GM19455 (cell line): ENCODE data around the gene RUNX2.

Experiments used
- ATAC-seq: cut with Tn5 transposase; IDR thresholded peaks from one replicate; pipeline ENCODE4 v1.9.1; 2021; ENCODE audit not compliant: unreplicated experiment

RUNX2 gene

GRCh38 chr6:45689926-45690615 is 361.9 kb downstream of the RUNX2 start:
- ATAC-seq: no peak

DNA sequence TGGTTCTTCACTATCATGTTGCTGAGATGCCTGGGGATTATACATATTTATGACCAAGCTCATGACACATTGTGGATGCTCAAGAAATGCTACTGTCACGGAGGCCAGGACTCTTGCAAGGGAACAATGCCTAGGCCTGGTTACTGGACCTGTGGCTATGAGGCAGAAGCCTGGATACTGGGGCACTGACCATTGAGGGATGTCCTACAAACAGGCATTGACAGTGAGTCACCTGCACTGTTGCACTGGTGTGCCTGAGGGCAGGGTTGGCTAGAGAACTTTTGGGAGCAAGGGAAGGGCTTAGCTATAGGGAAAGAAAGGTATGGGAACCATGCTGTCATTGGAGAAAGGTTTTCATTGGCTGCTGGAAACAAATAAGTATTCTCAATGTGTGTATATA is 362.7 kb downstream of the RUNX2 start:
- no peak for ATAC-seq

DNA sequence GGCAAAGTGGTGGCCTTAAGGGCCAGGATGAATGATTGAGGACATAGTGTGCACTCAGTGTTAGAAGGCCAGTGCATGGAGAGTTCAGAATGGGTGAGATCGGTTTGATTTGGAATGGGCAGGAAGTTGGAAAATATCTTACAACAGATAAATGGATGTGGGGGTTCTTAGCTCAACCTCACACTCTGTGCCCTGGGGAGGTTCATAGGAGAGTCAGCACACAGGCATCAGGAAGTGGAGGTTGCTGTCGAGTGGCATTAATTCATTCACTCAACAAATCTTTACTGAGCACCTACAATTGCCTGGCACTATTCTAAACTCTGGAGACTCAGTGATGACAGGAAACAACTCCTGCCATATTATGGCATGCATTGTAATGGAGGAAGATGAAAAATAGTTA is 363.3 kb downstream of the RUNX2 start:
- no peak for ATAC-seq

- no peak for ATAC-seq
Measured at GRCh38 chr6:45692021-45692420, 363.9 kb downstream of the RUNX2 start.

- no peak for ATAC-seq
Measured at GRCh38 chr6:45696738-45697137, 368.6 kb downstream of the RUNX2 start.

GRCh38 chr6:45697605-45698004 is 369.5 kb downstream of the RUNX2 start:
- peak; percentile 65 for ATAC-seq

GRCh38 chr6:45698046-45698445 is 369.9 kb downstream of the RUNX2 start:
- ATAC-seq: peak; percentile 12

- ATAC-seq: no peak
Measured at GRCh38 chr6:45699663-45700062, 371.5 kb downstream of the RUNX2 start.

DNA sequence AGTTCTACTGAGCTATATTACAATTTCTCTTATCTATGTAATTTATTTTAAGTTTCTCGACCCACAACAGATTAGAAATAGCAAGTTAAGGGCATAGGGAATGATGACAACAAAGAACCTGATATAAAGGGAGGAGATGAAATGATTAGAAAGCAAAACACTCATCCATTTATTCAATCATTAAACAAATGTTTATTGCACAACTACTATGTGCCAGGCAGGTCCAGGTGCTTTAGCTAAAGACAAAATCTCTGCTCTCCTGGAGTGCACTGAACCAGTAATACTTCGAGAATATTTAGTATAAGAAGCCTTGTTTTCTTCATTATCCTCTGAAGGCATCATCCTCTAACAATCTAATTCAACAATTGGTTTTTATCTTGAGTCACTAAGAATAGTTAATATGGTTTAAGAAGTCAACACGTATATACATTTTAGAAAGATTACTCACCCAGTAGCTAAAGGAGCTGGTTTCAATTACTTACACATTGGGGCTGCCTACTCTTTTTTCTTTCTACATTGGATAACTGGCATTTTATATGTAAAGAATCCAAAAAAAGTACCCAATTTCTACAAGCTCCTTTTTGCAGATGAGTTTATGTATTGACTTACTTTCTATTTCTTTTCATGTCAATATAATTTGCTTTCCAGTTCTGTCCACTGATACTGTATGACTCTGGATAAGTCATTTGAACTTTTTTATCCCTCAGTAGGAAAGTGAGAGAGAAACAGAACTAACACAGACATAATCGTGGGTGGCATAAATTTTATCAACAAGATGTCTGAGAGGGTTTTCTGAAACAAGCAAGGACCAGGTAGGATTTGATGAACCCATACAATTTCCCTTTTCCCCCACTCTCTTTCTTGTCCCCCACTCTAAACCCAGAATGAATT is 375.0 kb downstream of the RUNX2 start:
- no peak for ATAC-seq

DNA sequence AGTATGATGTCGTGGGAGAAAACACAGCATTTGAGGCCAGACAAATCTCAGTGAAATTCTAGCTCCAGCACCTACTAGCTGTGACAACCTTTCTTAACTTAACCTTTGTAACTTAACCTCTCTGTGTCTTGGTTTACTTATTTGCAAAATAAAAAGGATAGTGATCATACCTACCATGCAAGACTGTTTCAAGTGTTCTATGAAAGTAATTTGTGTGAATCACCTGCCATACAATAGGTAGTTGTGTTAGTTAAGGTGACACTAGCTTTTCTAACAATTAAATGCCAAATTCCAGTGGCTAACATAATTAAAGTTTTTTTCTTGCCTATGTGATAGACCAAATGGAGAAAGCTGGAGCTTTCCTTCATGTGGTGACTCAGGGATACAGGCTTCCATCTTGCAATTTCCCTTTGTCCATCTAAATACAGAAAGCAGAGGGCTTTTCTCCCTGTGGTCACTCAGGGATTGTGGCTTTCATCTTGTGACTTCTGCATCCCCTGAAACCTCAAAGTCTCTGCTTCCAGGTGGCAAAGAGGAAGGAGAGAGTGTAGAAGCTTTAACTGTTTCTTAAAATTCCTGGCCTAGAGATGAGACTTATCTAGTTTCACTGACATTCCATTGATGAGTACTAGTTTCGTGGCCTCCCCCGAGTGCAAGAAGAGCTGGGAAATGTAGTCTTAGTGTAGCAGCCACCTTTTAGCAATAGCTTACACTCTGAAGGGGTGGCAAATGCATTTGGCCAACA is 376.1 kb downstream of the RUNX2 start:
- ATAC-seq: no peak

DNA sequence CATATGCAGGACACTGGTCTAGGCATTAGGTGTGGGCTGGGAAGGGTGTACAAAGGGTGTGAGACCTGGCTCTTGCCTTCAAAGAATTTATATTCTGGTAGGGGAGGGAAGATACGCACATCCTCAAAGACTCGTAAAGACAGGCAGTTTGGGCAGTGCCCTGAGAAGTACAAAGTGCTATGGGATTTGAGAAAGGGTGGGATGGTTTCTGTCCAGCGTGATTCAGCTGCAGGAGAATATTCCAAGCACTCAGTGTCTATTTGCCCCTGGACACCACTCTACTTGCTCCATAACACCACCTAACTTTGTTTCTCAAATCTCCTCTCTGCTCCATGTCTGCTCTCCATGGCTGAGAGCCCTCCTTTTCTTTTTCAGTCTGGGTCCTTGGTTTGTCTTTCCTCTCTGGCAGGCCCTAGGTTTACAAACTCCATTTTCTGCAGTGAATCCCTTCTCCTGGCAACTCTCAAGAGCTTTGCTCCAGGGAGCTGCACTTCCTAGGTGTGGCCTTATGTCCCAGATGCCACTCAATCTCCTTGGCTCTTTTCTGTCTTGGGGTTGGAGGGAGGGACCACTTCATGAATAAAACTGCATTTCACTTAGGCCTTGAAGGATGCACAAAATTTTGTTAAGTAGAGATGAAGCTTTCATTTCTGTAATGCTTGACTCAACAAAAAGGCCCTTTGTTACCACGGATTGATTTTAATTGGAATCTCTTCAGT is 377.2 kb downstream of the RUNX2 start:
- ATAC-seq: no peak

DNA sequence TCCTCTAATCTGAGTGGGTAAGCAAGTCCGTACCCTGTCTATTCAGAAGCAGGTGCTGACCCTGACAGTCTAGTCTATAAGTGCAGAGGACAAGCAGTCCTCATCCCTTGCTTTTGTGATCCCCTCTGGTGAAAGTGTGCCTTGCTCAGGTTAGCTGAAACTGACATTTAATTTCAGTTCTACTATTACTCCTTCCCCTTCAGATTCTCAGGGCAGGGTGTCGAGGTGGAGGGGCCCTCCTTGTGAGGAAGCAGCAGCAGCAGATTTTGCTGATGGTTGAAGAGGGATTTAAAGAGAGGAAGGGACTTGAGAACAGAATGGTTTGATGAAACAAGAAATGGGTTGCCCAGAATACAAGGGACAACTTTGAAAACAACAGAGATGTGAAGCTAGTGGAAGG is 378.2 kb downstream of the RUNX2 start:
- peak; percentile 47 for ATAC-seq

DNA sequence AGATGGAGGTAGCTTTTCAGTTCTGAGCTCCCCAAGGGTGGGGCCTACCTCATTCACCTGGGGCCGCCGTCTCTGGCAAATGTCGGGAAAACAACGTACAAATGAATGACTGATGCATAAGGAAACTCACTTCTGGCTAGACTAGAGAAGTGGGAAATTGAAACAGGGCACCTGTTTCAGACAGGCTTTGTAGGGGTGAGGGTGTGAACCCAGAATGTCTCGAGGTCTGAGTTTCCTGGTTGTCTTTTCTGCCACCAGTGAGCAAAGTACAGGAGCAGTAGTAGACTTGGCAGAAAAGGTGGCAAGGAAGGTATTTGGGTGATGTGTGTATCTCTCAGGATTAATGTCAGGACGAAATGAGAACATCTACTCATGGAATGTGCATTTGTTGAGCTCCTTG is 379.0 kb downstream of the RUNX2 start:
- ATAC-seq: no peak

- peak; percentile 65 for ATAC-seq
Measured at GRCh38 chr6:45709781-45710220, 381.7 kb downstream of the RUNX2 start.

- ATAC-seq: peak; percentile 55
Measured at GRCh38 chr6:45710304-45710821, 382.2 kb downstream of the RUNX2 start.

DNA sequence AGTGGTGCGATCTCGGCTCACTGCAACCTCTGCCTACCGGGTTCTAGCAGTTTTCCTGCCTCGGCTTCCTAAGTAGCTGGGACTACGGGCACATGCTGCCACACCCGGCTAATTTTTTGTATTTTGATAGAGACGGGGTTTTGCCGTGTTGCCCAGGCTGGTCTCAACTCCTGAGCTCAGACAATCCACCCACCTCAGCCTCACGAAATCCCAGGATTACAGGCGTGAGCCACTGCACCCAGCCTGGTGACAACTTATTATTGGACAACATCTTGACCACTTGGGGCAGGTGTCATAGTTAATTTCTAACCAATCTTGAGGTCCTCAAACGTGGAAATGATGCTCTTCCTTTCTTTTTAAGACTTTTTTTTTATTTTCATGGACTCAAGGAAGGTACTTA is 383.9 kb downstream of the RUNX2 start:
- ATAC-seq: no peak

DNA sequence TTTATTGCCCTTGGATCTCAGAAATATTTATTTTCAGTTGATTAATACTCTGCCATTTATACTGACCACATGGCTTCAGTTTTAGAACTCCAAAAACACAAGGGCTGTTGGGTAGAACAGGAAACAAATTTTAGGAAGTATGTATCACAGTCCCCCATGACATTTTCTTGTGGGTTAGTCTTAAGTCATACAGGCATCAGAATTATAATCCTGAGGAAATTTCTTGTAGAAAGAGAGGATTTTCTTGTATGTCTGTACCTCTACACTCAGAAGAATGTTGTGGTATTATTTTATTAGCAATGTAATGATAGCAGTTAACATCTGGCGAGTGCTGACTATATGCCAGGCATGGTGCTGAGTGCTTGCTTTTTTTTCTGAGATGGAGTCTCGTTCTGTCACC is 384.7 kb downstream of the RUNX2 start:
- no peak for ATAC-seq
